KMS-11 (cell line): Measurements from ENCODE around the gene TDRD3.

ENCODE experiments used
- H2AFZ ChIP-seq: fragments of 200-600 bp; sonication (generic); 2 replicates; pipeline ENCODE4 v1.6.1; 2016; ENCODE audit warnings: antibody characterized with exemption, mixed run types, low read depth
- H3K27ac ChIP-seq: fragments of 200-600 bp; sonication (generic); 2 replicates; pipeline ENCODE4 v1.6.1; 2016; ENCODE audit warnings: mild to moderate bottlenecking, mixed run types
- H3K27me3 ChIP-seq: fragments of 200-600 bp; sonication (generic); 2 replicates; pipeline ENCODE4 v1.6.1; 2017; ENCODE audit warnings: mild to moderate bottlenecking, low read depth, mixed run types, moderate library complexity; ENCODE audit not compliant: insufficient read depth
- H3K36me3 ChIP-seq: fragments of 200-600 bp; sonication (generic); 2 replicates; pipeline ENCODE4 v1.6.1; 2017; ENCODE audit warnings: mild to moderate bottlenecking, mixed run types; ENCODE audit not compliant: insufficient read depth
- H3K4me1 ChIP-seq: fragments of 200-600 bp; sonication (generic); 2 replicates; pipeline ENCODE4 v1.6.1; 2016; ENCODE audit warnings: mild to moderate bottlenecking, low read depth, mixed run types; ENCODE audit not compliant: poor library complexity, severe bottlenecking
- H3K4me2 ChIP-seq: fragments of 200-600 bp; sonication (generic); 2 replicates; pipeline ENCODE4 v1.7.0; 2016; ENCODE audit warnings: mild to moderate bottlenecking, mixed run types
- H3K4me3 ChIP-seq: fragments of 200-600 bp; sonication (generic); IDR thresholded peaks from 2 replicates; pipeline ENCODE4 v1.6.1; 2017; ENCODE audit warnings: low read depth, low read length, mixed read lengths; ENCODE audit not compliant: insufficient read depth
- H3K79me2 ChIP-seq: fragments of 200-600 bp; sonication (generic); 2 replicates; pipeline ENCODE4 v1.6.1; 2016; ENCODE audit warnings: low read depth, mixed run types; ENCODE audit not compliant: insufficient read depth
- H3K9ac ChIP-seq: fragments of 200-600 bp; sonication (generic); 2 replicates; pipeline ENCODE4 v1.6.1; 2016; ENCODE audit warnings: mild to moderate bottlenecking, mixed run types
- H4K20me1 ChIP-seq: fragments of 200-600 bp; sonication (generic); 2 replicates; pipeline ENCODE4 v1.6.1; 2016; ENCODE audit warnings: mild to moderate bottlenecking, mixed run types; ENCODE audit not compliant: insufficient read depth
- CTCF ChIP-seq: fragments of 200-600 bp; sonication (generic); conservative IDR thresholded peaks from 2 replicates; pipeline ENCODE4 v1.6.1; 2017; ENCODE audit warnings: low read depth, mild to moderate bottlenecking, antibody characterized with exemption, low read length, moderate library complexity, mixed read lengths

Gene TDRD3

DNA sequence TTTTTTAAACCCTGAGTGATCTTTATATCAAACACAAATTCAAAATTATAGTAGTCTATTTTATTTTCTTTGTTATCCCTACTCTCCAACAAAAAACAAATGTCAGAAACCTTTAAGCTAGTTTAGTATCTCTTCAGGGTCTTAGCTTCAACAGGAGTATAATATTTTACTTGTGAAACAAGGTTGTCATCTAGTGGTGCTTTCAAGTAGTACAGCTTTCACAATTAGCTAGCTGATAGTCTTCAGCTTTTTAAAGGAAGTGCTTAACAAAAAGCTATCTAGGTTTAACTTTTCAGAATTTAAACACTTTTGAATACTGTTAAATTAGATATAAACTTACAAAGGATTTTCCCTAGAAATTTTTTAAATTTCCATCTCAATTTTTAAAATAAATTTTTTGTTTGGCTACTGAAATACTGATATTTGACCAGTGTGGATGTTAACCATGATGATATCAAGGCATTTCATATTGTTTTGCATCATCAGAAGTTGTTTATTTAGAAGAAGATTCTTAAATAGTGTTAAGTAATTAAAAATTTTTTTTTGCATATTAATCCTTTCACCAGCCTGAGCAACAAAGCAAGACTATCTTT, 34.2 kb downstream of the TDRD3 start:
- H3K36me3 ChIP-seq = no peaks in the 10 kb centered on the region
- TF ChIP-seq CTCF = peak; percentile 68
- no peak overlapping the region for H2AFZ ChIP-seq
- no peaks in the 10 kb centered on the region for H4K20me1 ChIP-seq
- H3K9ac ChIP-seq = no peak overlapping the region
- no peak overlapping the region for H3K4me2 ChIP-seq
- no peaks in the 10 kb centered on the region for H3K79me2 ChIP-seq
- no peak overlapping the region for H3K27ac ChIP-seq
- H3K4me3 ChIP-seq = no peak overlapping the region
- H3K27me3 ChIP-seq = no peaks in the 10 kb centered on the region
- H3K4me1 ChIP-seq = peaks cover 35% of the 10 kb centered on the region

GRCh38 chr13:60433505-60433904, 36.5 kb downstream of the TDRD3 start:
- no peak for TF ChIP-seq CTCF
- H3K36me3 ChIP-seq = no peaks in the 10 kb centered on the region

GRCh38 chr13:60435762-60436374, 38.8 kb downstream of the TDRD3 start:
- H4K20me1 ChIP-seq = no peaks in the 10 kb centered on the region
- H3K4me3 ChIP-seq = no peak overlapping the region
- H3K36me3 ChIP-seq = no peaks in the 10 kb centered on the region
- H3K27me3 ChIP-seq = no peaks in the 10 kb centered on the region
- TF ChIP-seq CTCF = no peak
- H3K79me2 ChIP-seq = no peaks in the 10 kb centered on the region
- peaks cover 11% of the 10 kb centered on the region for H3K4me1 ChIP-seq
- no peak overlapping the region for H2AFZ ChIP-seq
- H3K27ac ChIP-seq = no peak overlapping the region
- no peak overlapping the region for H3K9ac ChIP-seq
- no peak overlapping the region for H3K4me2 ChIP-seq

More at GRCh38 chr13:60433505-60433904, 36.5 kb downstream of the TDRD3 start:
- H4K20me1 ChIP-seq = no peaks in the 10 kb centered on the region
- no peak overlapping the region for H3K9ac ChIP-seq
- H2AFZ ChIP-seq = no peak overlapping the region
- no peak overlapping the region for H3K4me2 ChIP-seq
- H3K27me3 ChIP-seq = no peaks in the 10 kb centered on the region
- no peaks in the 10 kb centered on the region for H3K79me2 ChIP-seq
- no peak overlapping the region for H3K4me3 ChIP-seq
- H3K27ac ChIP-seq = no peak overlapping the region
- H3K4me1 ChIP-seq = peaks cover 17% of the 10 kb centered on the region

DNA sequence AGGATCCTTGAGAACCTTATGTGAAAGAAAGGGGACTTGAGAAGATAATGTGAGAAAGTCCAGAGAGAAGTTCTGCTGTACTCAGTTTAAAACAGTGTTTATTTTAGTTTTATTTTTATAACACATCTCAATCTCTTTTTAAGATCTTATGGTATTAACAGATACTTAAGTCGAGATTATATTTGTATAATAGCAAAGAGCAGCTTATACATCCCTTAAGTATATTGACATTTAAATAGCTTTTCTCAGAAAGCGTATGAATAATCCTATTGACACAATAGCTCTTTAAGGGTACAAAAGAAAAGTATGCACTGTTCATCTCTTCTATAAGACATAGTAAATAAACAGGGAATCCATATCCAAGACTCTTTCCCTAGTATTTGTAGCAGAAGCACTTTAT, 42.2 kb downstream of the TDRD3 start:
- Histone ChIP-seq H3K27ac (no peak overlapping the region), H3K27me3 (no peaks in the 10 kb centered on the region), H2AFZ (no peak overlapping the region), H3K4me2 (no peak overlapping the region), H3K36me3 (no peaks in the 10 kb centered on the region), H3K9ac (no peak overlapping the region), H3K4me3 (no peak overlapping the region), H3K4me1 (peaks cover 11% of the 10 kb centered on the region), H4K20me1 (no peaks in the 10 kb centered on the region), H3K79me2 (no peaks in the 10 kb centered on the region)
- no peak for TF ChIP-seq CTCF
